ENCODE measurements around the gene HOXC9.

HOXC9 gene

GRCh38 chr12:53976823-53977595 lies 23.0 kb upstream of the HOXC9 start:
- TF ChIP-seq CTCF (IDR thresholded peaks at IDR 0.05; ENCODE audit: insufficient read depth, low read length) = no peak
- TF ChIP-seq GABPA (IDR thresholded peaks at IDR 0.05; ENCODE audit: low read depth) = no peak
- TF ChIP-seq REST (IDR thresholded peaks at IDR 0.05; ENCODE audit: insufficient replicate concordance, low read depth) = no peak
- TF ChIP-seq SPI1 (IDR thresholded peaks at IDR 0.05; ENCODE audit: borderline replicate concordance, low read depth) = no peak
- TF ChIP-seq POLR2AphosphoS5 (IDR thresholded peaks at IDR 0.05; ENCODE audit: low read depth) = no peak
- H3K27me3 ChIP-seq (ENCODE audit: insufficient read depth, poor library complexity, severe bottlenecking) = peaks cover 81% of the 10 kb centered on the region
- no peak for DNase-seq (ENCODE audit: low read depth in 1 of 2, low spot score in 1 of 2)
- H3K4me3 ChIP-seq (replicated peaks; ENCODE audit: insufficient read depth, low read length) = no peak overlapping the region
- H3K27ac ChIP-seq (replicated peaks) = no peak overlapping the region

GRCh38 chr12:53977596-53978445 lies 22.1 kb upstream of the HOXC9 start:
- H3K4me3 ChIP-seq (replicated peaks; ENCODE audit: insufficient read depth, low read length) = no peak overlapping the region
- TF ChIP-seq CTCF (IDR thresholded peaks at IDR 0.05; ENCODE audit: insufficient read depth, low read length) = no peak
- no peak for TF ChIP-seq POLR2AphosphoS5 (IDR thresholded peaks at IDR 0.05; ENCODE audit: low read depth)
- TF ChIP-seq GABPA (IDR thresholded peaks at IDR 0.05; ENCODE audit: low read depth) = no peak
- TF ChIP-seq REST (IDR thresholded peaks at IDR 0.05; ENCODE audit: insufficient replicate concordance, low read depth) = no peak
- TF ChIP-seq SPI1 (IDR thresholded peaks at IDR 0.05; ENCODE audit: borderline replicate concordance, low read depth) = no peak
- no peak for DNase-seq (ENCODE audit: low read depth in 1 of 2, low spot score in 1 of 2)
- H3K27me3 ChIP-seq (ENCODE audit: insufficient read depth, poor library complexity, severe bottlenecking) = peaks cover 77% of the 10 kb centered on the region
- H3K27ac ChIP-seq (replicated peaks) = no peak overlapping the region

- Histone ChIP-seq H3K4me3 (replicated peaks; ENCODE audit: insufficient read depth, low read length) (no peak overlapping the region), H3K27ac (replicated peaks) (no peak overlapping the region), H3K27me3 (ENCODE audit: insufficient read depth, poor library complexity, severe bottlenecking) (peaks cover 68% of the 10 kb centered on the region)
- no peak for DNase-seq (ENCODE audit: low read depth in 1 of 2, low spot score in 1 of 2)
- no peak for TF ChIP-seq REST (IDR thresholded peaks at IDR 0.05; ENCODE audit: insufficient replicate concordance, low read depth)
- no peak for TF ChIP-seq CTCF (IDR thresholded peaks at IDR 0.05; ENCODE audit: insufficient read depth, low read length)
- TF ChIP-seq GABPA (IDR thresholded peaks at IDR 0.05; ENCODE audit: low read depth) = no peak
- TF ChIP-seq SPI1 (IDR thresholded peaks at IDR 0.05; ENCODE audit: borderline replicate concordance, low read depth) = no peak
- TF ChIP-seq POLR2AphosphoS5 (IDR thresholded peaks at IDR 0.05; ENCODE audit: low read depth) = no peak
Measured at GRCh38 chr12:53978477-53979356, 21.2 kb upstream of the HOXC9 start.
